GM18519 (cell line): ENCODE data around the gene FAM50B.

ENCODE experiments used
- ATAC-seq: cut with Tn5 transposase; IDR thresholded peaks from one replicate; pipeline ENCODE4 v1.9.1; 2021; ENCODE audit warnings: mild to moderate bottlenecking, moderate library complexity; ENCODE audit not compliant: unreplicated experiment, low FRiP score

The FAM50B gene

GRCh38 chr6:3848925-3849605, at the start of gene FAM50B:
Gene FAM50B (plus strand): TSS chr6:3849373. CDS start chr6:3849812, 439 bp downstream.
- peak; percentile 72 for ATAC-seq

DNA sequence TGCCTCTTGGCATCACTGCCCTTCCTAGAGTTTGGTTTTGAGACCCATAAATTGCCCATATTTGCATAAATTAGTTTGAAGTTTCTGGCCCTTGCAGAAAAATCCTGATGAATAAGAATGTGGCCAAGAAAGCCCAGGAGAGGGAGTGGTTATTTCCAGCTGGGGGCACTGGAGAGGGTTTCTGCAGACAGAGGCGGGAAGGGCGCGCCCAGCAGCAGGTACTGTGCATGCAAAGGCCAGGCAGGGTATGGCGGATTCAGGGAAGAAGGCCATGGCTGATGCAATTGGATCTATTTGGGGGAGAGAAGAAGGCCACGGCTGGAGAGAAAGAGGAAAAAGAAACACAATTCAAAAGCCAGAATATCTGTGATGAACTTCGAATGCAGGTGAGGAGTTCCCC, 49.5 kb upstream of the FAM50B start:
- ATAC-seq, result no peak

DNA sequence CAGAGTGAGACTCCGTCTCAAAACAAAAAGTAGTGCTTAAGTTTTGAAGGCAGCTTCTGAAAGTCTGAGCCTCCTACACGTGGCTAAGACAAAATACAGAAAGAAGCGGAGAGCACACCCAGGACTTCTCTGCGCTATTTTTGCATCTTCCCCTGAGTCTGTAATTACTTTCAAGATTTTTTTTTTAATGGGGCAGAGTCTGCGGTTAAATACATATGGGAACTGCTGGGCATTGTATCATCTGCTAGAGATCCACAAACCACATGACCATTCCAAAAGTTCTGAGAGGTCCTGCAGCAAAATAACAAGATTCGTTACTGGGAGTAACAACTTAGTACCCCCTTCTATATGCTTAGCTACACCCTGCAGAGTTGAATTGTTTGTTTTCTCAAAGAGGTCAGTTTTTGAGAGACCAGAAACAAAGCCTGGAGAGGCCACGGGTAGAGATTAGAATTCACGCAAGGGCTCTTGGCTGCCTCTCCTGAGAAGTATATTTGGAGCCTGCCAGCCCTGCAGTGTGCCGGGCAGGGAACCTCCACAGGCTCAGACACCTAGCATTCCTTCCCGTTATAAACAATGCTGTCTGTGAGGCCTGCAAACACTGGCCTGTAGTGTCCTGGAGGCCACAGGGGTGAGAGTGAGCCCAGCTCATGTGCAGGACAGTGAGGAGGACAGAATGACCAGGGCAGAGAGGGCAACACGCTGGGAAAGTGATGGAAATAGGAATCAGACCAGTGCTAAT, 48.2 kb upstream of the FAM50B start:
- ATAC-seq, result no peak

- no peak for ATAC-seq
Measured at GRCh38 chr6:3801960-3802359, 47.2 kb upstream of the FAM50B start.

DNA sequence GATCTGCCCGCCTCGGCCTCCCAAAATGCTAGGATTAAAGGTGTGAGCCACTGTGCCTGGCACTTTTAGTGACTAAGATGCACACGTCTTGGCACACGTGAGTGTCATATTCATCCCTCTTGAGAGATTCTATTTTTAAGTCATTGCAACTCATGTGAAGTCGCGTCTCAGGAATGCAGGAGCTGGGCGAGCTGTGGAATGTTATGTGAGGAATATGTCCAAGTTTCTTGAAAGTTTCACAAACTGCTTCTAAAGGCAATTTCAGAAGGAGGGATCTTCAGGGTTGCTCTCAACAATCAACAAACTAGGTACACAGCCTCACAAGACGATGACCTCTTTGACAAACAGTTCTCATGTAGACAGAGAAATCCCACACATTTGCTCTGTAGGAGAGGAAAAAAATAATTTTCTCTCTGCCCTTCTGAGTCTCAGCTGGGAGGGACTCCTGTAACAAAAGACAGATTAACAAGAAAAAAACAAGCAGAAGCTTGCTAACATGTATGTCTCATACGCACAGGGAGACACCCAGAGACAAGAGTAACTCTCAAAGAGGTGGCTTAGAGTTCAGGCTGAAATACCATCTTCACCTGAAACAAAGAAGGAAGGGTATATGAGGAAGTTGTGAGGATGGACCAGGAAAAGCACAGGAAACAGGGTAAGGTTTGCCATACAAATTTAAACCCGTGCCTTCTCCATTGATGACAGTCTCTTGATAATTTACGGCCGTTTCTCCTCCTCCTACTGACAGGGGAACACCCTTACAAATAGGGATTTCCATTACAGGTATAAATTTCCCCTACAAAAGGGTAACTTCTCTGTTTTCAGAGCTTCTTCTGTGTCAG, 45.3 kb upstream of the FAM50B start:
- no peak for ATAC-seq

GRCh38 chr6:3804964-3805363, 44.2 kb upstream of the FAM50B start:
- ATAC-seq, result no peak

- no peak for ATAC-seq
Measured at GRCh38 chr6:3805448-3806123, 43.6 kb upstream of the FAM50B start.

DNA sequence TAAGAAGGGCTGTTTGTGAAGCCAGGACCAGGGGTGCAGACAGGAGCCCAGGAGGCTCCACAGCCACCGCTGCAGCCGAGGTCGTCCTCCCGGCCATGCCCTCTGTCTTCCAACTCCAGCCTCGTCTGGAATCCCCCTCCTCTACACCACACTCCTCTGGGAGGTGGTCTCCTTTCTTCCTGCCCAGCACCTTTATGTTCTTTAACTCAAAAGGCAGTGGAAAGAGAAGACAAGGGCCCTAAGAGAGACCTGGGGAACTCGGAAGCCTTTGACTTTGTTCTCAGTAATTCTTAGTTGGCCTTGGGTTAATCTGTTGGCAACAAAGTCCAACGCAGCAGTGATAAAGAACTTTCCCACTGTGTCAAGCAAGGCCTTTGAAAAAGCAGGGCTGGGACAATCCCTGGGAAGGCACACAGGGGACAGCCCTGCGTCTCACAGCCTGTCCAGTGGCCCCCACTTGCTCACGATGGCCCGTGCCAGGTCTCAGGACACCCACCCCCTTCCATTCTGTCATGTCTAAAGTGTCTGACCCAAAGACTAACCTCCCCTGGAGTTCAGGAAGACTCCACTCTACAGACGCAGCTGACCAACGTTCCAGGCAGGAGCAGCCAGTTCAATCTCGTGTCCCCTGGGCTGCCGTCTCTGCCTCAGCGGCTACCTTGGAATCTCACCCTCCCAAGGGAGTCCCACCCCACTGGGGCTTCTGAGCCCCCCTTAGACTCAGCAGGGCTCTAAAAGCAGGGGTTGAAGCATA, 42.8 kb upstream of the FAM50B start:
- ATAC-seq, result no peak

GRCh38 chr6:3808199-3808598, 41.0 kb upstream of the FAM50B start:
- ATAC-seq, result no peak

- no peak for ATAC-seq
Measured at GRCh38 chr6:3808759-3809514, 40.2 kb upstream of the FAM50B start.

- ATAC-seq, result no peak
Measured at GRCh38 chr6:3809515-3809891, 39.7 kb upstream of the FAM50B start.

DNA sequence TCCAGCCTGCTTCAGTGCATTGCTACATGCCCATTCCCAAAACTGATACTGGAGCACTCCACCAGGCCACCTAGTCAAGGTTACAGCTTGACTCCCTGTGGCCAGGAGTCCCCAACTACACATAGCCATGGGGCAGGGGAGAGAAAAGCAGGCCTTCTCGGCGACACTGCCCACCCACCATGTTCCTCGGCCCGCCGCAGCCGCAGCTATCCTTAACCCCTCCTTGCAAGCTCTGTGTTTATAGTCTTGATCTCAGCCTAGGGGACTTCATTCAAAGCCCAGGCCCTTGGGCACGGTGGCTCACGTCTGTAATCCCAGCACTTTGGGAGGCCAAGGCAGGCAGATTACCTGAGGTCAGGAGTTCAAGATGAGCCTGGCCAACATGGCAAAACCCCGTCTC, 39.2 kb upstream of the FAM50B start:
- ATAC-seq, result no peak

DNA sequence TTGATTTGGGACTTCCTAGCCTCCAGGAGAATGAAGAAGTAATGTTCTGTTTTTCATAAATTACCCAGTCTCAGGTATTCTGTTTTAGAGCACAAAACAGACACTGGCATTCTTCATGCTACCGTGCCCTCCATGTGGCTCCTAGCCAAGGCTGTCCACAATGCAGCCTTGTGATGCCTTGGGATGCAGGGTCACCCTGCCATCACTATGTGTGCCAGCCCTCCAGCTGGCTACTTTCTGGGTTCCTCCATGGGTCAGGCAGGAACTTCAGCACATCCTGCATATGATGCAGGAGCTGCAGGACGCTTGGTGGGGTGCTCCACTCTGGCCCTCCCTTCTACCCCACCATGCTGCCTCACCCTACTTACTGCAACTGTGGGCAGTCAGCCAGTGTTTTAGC, 38.0 kb upstream of the FAM50B start:
- no peak for ATAC-seq

- no peak for ATAC-seq
Measured at GRCh38 chr6:3812596-3812995, 36.6 kb upstream of the FAM50B start.

DNA sequence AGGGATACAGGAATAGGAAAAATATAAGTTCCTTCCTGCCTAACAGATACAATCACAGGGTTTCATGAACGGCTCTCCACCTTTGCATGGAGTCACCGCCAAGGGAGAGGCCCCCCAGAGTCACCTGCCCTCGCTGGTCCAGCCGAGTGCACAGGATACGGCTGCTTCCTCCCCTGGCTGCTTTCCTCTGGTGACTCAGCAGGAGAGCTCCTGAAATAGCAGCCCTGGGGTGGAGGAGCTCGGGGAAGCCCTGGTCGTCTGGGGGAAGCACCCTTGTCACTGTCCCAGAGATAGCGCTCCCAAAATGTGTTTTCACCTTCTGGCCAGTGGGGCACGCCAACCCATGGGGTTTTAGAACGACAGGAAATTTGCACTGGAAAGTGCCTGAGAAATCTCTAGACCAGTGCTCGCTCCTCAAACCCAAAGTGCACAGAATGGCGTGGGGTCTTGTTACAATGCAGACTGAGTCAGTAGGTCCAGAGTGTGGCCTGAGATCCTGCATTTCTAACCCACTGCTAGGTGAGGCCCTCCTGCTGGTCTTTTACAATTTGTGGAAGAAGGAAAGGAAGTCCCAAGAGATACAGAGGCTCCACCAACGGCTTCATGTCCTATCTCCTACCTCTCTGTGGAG, 35.9 kb upstream of the FAM50B start:
- ATAC-seq, result no peak

GRCh38 chr6:3813918-3814317, 35.3 kb upstream of the FAM50B start:
- ATAC-seq, result no peak

- no peak for ATAC-seq
Measured at GRCh38 chr6:3814539-3814938, 34.6 kb upstream of the FAM50B start.

- ATAC-seq, result no peak
Measured at GRCh38 chr6:3816251-3816650, 32.9 kb upstream of the FAM50B start.
